ENCODE measurements around the gene KRT81.

- TF ChIP-seq, protein P1, sequence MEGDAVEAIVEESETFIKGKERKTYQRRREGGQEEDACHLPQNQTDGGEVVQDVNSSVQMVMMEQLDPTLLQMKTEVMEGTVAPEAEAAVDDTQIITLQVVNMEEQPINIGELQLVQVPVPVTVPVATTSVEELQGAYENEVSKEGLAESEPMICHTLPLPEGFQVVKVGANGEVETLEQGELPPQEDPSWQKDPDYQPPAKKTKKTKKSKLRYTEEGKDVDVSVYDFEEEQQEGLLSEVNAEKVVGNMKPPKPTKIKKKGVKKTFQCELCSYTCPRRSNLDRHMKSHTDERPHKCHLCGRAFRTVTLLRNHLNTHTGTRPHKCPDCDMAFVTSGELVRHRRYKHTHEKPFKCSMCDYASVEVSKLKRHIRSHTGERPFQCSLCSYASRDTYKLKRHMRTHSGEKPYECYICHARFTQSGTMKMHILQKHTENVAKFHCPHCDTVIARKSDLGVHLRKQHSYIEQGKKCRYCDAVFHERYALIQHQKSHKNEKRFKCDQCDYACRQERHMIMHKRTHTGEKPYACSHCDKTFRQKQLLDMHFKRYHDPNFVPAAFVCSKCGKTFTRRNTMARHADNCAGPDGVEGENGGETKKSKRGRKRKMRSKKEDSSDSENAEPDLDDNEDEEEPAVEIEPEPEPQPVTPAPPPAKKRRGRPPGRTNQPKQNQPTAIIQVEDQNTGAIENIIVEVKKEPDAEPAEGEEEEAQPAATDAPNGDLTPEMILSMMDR (IDR thresholded peaks at IDR 0.05) = no peak
- no peak for TF ChIP-seq POLR2A (IDR thresholded peaks at IDR 0.05)
Observed at GRCh38 chr12:52243856-52244614, 47.3 kb downstream of the KRT81 start.

Measured in Peyer's patch (tissue), 4 donors.